Panc1 (cell line): Measurements from ENCODE around the gene DOK6. TPM values are rescaled to one million over a fixed set of nuclear protein-coding genes. Genes with fewer than 3 reads are reported as not detected.

Experiments
- ATAC-seq: fragments of 200-7000 bp; cut with Tn5 transposase; 2 replicates; pipeline ENCODE4 v1.9.1; 2020; ENCODE audit warnings: mild to moderate bottlenecking, moderate library complexity
- BruUV-seq: library from RNA; stranded (reverse); fragments of 400-500 nt; replicated peaks from 2 replicates; lab custom pipeline; 2021; lab: Mats Ljungman, UMichigan
- CTCF ChIA-PET: fragments of 300-600 bp; sonication (Branson Sonifier 250); formaldehyde crosslinking; loops from one replicate; lab custom pipeline; 2022; ENCODE audit warnings: antibody characterized with exemption; lab: Charles Lee
- POLR2A ChIA-PET: fragments of 300-600 bp; sonication (Branson Sonifier 250); formaldehyde crosslinking; loops from one replicate; lab custom pipeline; 2022; ENCODE audit warnings: antibody characterized with exemption; lab: Charles Lee
- DNase-seq: peaks from one replicate; pipeline ENCODE4 v3.0.0-alpha.2; 2010; ENCODE audit warnings: low read depth, low spot score
- H3K27ac ChIP-seq: 2 replicates; pipeline ENCODE4 v1.5.1; 2011; ENCODE audit warnings: mild to moderate bottlenecking, low read length, inconsistent platforms
- H3K27me3 ChIP-seq: fragments of 200-500 bp; sonication (Bioruptor generic); 2 replicates; pipeline ENCODE4 v1.6.0; 2014; ENCODE audit warnings: low read length, inconsistent platforms; ENCODE audit not compliant: control insufficient read depth, insufficient read depth
- H3K36me3 ChIP-seq: fragments of 200-500 bp; sonication (Bioruptor generic); 2 replicates; pipeline ENCODE4 v1.5.1; 2014; ENCODE audit warnings: inconsistent platforms, mild to moderate bottlenecking, low read length, moderate library complexity; ENCODE audit not compliant: control insufficient read depth, insufficient read depth
- H3K4me1 ChIP-seq: 2 replicates; pipeline ENCODE4 v1.5.1; 2011; ENCODE audit warnings: inconsistent platforms, mild to moderate bottlenecking, low read length, moderate library complexity; ENCODE audit not compliant: control insufficient read depth, insufficient read depth
- H3K4me3 ChIP-seq, 2 experiments: 2 replicates each; pipeline ENCODE4 v1.5.1; 2011 to 2012; ENCODE audit warnings: low read depth in 2 of 2, low read length in 2 of 2, mild to moderate bottlenecking in 2 of 2, inconsistent platforms in 1 of 2, moderate library complexity in 1 of 2
- H3K9me3 ChIP-seq: fragments of 200-500 bp; sonication (Bioruptor generic); 2 replicates; pipeline ENCODE4 v1.5.1; 2014; ENCODE audit warnings: low read depth, mild to moderate bottlenecking, inconsistent platforms, low read length, moderate library complexity; ENCODE audit not compliant: control insufficient read depth, insufficient read depth
- CTCF ChIP-seq: fragments of 450-650 bp; IDR thresholded peaks from 2 replicates; pipeline ENCODE4 v1.5.1; 2017; ENCODE audit warnings: mild to moderate bottlenecking
- POLR2AphosphoS5 ChIP-seq: IDR thresholded peaks from 2 replicates; pipeline ENCODE4 v1.6.1; 2012; ENCODE audit warnings: mild to moderate bottlenecking, low read depth, low read length, moderate library complexity
- REST ChIP-seq, 2 experiments: IDR thresholded peaks; 2 replicates each; pipeline ENCODE4 v1.6.1; 2011 to 2012; ENCODE audit warnings: low read depth in 2 of 2, control low read depth in 1 of 2, low read length in 1 of 2, mild to moderate bottlenecking in 1 of 2, moderate library complexity in 1 of 2; ENCODE audit not compliant: insufficient read depth in 1 of 2
- SIN3A ChIP-seq: IDR thresholded peaks from 2 replicates; pipeline ENCODE4 v1.6.1; 2012; ENCODE audit warnings: low read depth, mild to moderate bottlenecking, low read length, moderate library complexity, borderline replicate concordance; ENCODE audit not compliant: insufficient read depth
- TCF7L2 ChIP-seq: IDR thresholded peaks from 2 replicates; pipeline ENCODE4 v1.6.1; 2011; ENCODE audit warnings: mild to moderate bottlenecking, low read depth, low read length, inconsistent platforms
- in situ Hi-C: cut with HindIII; loops from 2 replicates; pipeline ENCODE4 v1.10.0; 2016; ENCODE audit warnings: low sequenced_read_pairs, low pct_unique_long_range_greater_than_20kb
- intact Hi-C: fragments of 100-400 bp; cut with micrococcal nuclease; formaldehyde crosslinking; loops from one replicate; pipeline ENCODE4 v1.10.0; 2022; ENCODE audit not compliant: unreplicated experiment
- total RNA-seq: library from RNA; stranded (reverse); gene quantifications from one replicate; pipeline ENCODE4 v1.2.1, GENCODE V29; 2021; ENCODE audit not compliant: unreplicated experiment

Gene DOK6
- total RNA-seq, 1 experiment from 2014 or later = not detected

GRCh38 chr18:69883781-69884180 lies 483.1 kb downstream of the DOK6 start:
- DNase-seq = no peak
- in situ Hi-C loops = no loop called here
- POLR2A ChIA-PET = no interaction called here
- no peak for TF ChIP-seq CTCF
- TF ChIP-seq POLR2AphosphoS5 = no peak
- intact Hi-C loops = no loop called here
- H3K36me3 ChIP-seq = no peaks in the 10 kb centered on the region
- no peak overlapping the region for H3K4me3 ChIP-seq
- H3K27ac ChIP-seq = no peak overlapping the region
- no peaks in the 10 kb centered on the region for H3K27me3 ChIP-seq
- ATAC-seq = no peak
- H3K9me3 ChIP-seq = no peaks in the 10 kb centered on the region
- CTCF ChIA-PET = no interaction called here
- H3K4me1 ChIP-seq = no peaks in the 10 kb centered on the region
- BruUV-seq = no TSS peak

- POLR2A ChIA-PET = no interaction called here
- ATAC-seq (no peak), DNase-seq (no peak)
- no TSS peak for BruUV-seq
- Histone ChIP-seq H3K9me3 (no peaks in the 10 kb centered on the region), H3K4me1 (no peaks in the 10 kb centered on the region), H3K27ac (no peak overlapping the region), H3K36me3 (no peaks in the 10 kb centered on the region), H3K27me3 (no peaks in the 10 kb centered on the region), H3K4me3 (no peak overlapping the region)
- intact Hi-C loops (no loop called here), in situ Hi-C loops (no loop called here)
- TF ChIP-seq CTCF (no peak), POLR2AphosphoS5 (no peak), TCF7L2 (no peak), REST (IDR thresholded peaks at IDR 0.05; ENCODE audit: insufficient read depth in 1 of 2, low read depth in 2 of 2, low read length in 1 of 2) (no peak), SIN3A (no peak)
- CTCF ChIA-PET = no interaction called here
Measured at GRCh38 chr18:69885355-69885754, 484.7 kb downstream of the DOK6 start.
